HepG2 (cell line): ENCODE results near the gene DCDC2. TPM values are rescaled to one million over a fixed set of nuclear protein-coding genes. Genes with fewer than 3 reads are reported as not detected.

ENCODE experiments used
- ARNT2 ChIP-seq: sonication (generic); formaldehyde crosslinking; IDR thresholded peaks from 2 replicates; pipeline ENCODE4 v1.8.0; 2022; ENCODE audit warnings: mild to moderate bottlenecking, low read depth, missing genetic modification reagents, moderate library complexity
- ASH2L ChIP-seq: fragments of 300-600, 200-600 bp; sonication (generic); IDR thresholded peaks from 2 replicates; pipeline ENCODE4 v1.7.0; 2017; ENCODE audit warnings: low read depth, mild to moderate bottlenecking, moderate library complexity, mixed read lengths, low read length; ENCODE audit not compliant: insufficient read length
- CAMTA2 ChIP-seq: sonication (generic); formaldehyde crosslinking; IDR thresholded peaks from 2 replicates; pipeline ENCODE4 v1.4.0; 2020; ENCODE audit warnings: mild to moderate bottlenecking, missing genetic modification reagents, borderline replicate concordance
- CENPX ChIP-seq: sonication (generic); formaldehyde crosslinking; IDR thresholded peaks from 2 replicates; pipeline ENCODE4 v1.9.0; 2021; ENCODE audit warnings: mild to moderate bottlenecking, missing genetic modification reagents, moderate library complexity
- CERS6 ChIP-seq: sonication (generic); formaldehyde crosslinking; IDR thresholded peaks from 2 replicates; pipeline ENCODE4 v1.5.0; 2020; ENCODE audit warnings: missing genetic modification reagents
- FOXA3 ChIP-seq: IDR thresholded peaks from 2 replicates; pipeline ENCODE4 v1.6.1; 2016; ENCODE audit warnings: missing genetic modification reagents, missing compliant biosample characterization
- FOXM1 ChIP-seq: sonication (generic); formaldehyde crosslinking; IDR thresholded peaks from 2 replicates; pipeline ENCODE4 v1.5.0; 2020; ENCODE audit warnings: missing genetic modification reagents
- NCOA1 ChIP-seq: sonication (generic); formaldehyde crosslinking; IDR thresholded peaks from 2 replicates; pipeline ENCODE4 v1.9.0; 2021; ENCODE audit warnings: missing genetic modification reagents
- NR2F2 ChIP-seq: IDR thresholded peaks from 2 replicates; pipeline ENCODE4 v1.6.1; 2012; ENCODE audit warnings: low read depth, inconsistent platforms, borderline replicate concordance
- POLR2G ChIP-seq: fragments of 200-400 bp; formaldehyde crosslinking; IDR thresholded peaks from 2 replicates; pipeline ENCODE4 v1.6.1; 2018; ENCODE audit warnings: mild to moderate bottlenecking, low read depth, low read length, moderate library complexity
- REXO4 ChIP-seq: sonication (generic); formaldehyde crosslinking; IDR thresholded peaks from 2 replicates; pipeline ENCODE4 v1.8.0; 2022; ENCODE audit warnings: missing genetic modification reagents, mild to moderate bottlenecking, borderline replicate concordance
- SNAPC4 ChIP-seq: sonication (generic); formaldehyde crosslinking; IDR thresholded peaks from 2 replicates; pipeline ENCODE4 v1.4.0; 2020; ENCODE audit warnings: mild to moderate bottlenecking, missing genetic modification reagents
- ZNF354B ChIP-seq: sonication (generic); formaldehyde crosslinking; IDR thresholded peaks from 2 replicates; pipeline ENCODE4 v1.8.0; 2022; ENCODE audit warnings: mild to moderate bottlenecking, missing genetic modification reagents
- ZNF7 ChIP-seq: IDR thresholded peaks from 2 replicates; pipeline ENCODE4 v1.6.1; 2016; ENCODE audit warnings: missing biosample characterization, missing genetic modification reagents
- polyA plus RNA-seq, 8 experiments: library from polyadenylated mRNA; depleted of rRNA in 3 of 8; stranded (reverse) in 7 of 8; unstranded in 1 of 8; fragments of >200 nt; fragmentation: Illumina TruSeq in 4 of 8; extraction: Trizol in 4 of 8; gene quantifications; 2 replicates each; pipeline versions ENCODE4 v1.2.1 to v1.2.3, GENCODE V29; 2011 to 2016; ENCODE audit warnings: low read depth in 4 of 8, missing spikeins in 1 of 8, mixed read lengths in 1 of 8; ENCODE audit not compliant: insufficient read depth in 1 of 8
- total RNA-seq, 5 experiments: library from RNA; depleted of rRNA; stranded (reverse); fragments of >200 nt; fragmentation: Illumina TruSeq; extraction: Trizol; gene quantifications; 2 replicates each; pipeline ENCODE4 v1.2.3, GENCODE V29; 2016; ENCODE audit warnings: low read depth in 1 of 5
- TF ChIP-seq, protein P1 (sequence below): sonication (generic); formaldehyde crosslinking; IDR thresholded peaks from 2 replicates; pipeline ENCODE4 v1.4.0; 2020; ENCODE audit warnings: low read depth, mild to moderate bottlenecking, missing genetic modification reagents
- TF ChIP-seq, protein P2 (sequence below): sonication (generic); formaldehyde crosslinking; IDR thresholded peaks from 2 replicates; pipeline ENCODE4 v1.4.0; 2020; ENCODE audit warnings: missing genetic modification reagents
- TF ChIP-seq, protein P3 (sequence below): sonication (generic); formaldehyde crosslinking; IDR thresholded peaks from 2 replicates; pipeline ENCODE4 v1.4.0; 2020; ENCODE audit warnings: mild to moderate bottlenecking, missing genetic modification reagents

The DCDC2 gene
- total and polyA plus RNA-seq, 2 of the 13 experiments (the other 11 are each of a cell fraction or from before 2014, with no cell fraction given): 9.0 to 36.2 TPM

DNA sequence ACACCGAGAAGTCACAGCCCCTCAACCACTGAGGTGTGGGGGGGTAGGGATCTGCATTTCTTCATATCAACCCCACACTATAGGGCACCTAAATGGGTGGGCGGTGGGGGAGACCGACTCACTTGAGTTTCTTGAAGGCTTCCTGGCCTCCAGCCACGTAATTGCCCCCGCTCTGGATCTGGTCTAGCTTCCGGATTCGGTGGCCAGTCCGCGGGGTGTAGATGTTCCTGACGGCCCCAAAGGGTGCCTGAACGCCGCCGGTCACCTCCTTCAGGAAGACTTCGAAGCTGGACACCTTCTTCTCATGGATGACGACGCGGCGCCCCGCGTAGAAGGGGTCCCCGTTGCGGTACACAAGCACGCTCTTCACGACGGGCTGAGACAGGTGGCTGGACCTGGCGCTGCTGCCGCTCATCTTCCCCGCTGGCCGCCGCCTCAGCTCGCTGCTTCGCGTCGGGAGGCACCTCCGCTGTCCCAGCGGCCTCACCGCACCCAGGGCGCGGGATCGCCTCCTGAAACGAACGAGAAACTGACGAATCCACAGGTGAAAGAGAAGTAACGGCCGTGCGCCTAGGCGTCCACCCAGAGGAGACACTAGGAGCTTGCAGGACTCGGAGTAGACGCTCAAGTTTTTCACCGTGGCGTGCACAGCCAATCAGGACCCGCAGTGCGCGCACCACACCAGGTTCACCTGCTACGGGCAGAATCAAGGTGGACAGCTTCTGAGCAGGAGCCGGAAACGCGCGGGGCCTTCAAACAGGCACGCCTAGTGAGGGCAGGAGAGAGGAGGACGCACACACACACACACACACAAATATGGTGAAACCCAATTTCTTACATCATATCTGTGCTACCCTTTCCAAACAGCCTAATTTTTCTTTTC is at the start of gene DCDC2 (continued):
- TF ChIP-seq SNAPC4 (CRISPR knock-in tag) (no peak), ZNF7 (CRISPR knock-in tag) (no peak), NR2F2 (peak; percentile 30; the same call in 1 of the 2 replicates), ARNT2 (CRISPR knock-in tag) (peak; percentile 66), ZNF354B (CRISPR knock-in tag) (no peak), FOXA3 (peak; percentile 11; the same call in 1 of the 2 replicates), FOXM1 (CRISPR knock-in tag) (no peak), POLR2G (peak; percentile 71), CENPX (CRISPR knock-in tag) (no peak), REXO4 (CRISPR knock-in tag) (no peak), ASH2L (peak; percentile 97), CERS6 (CRISPR knock-in tag) (no peak), CAMTA2 (CRISPR knock-in tag) (no peak), NCOA1 (peak; percentile 92)
- TF ChIP-seq, protein P1, sequence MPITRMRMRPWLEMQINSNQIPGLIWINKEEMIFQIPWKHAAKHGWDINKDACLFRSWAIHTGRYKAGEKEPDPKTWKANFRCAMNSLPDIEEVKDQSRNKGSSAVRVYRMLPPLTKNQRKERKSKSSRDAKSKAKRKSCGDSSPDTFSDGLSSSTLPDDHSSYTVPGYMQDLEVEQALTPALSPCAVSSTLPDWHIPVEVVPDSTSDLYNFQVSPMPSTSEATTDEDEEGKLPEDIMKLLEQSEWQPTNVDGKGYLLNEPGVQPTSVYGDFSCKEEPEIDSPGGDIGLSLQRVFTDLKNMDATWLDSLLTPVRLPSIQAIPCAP (CRISPR knock-in tag): no peak
- TF ChIP-seq, protein P2, sequence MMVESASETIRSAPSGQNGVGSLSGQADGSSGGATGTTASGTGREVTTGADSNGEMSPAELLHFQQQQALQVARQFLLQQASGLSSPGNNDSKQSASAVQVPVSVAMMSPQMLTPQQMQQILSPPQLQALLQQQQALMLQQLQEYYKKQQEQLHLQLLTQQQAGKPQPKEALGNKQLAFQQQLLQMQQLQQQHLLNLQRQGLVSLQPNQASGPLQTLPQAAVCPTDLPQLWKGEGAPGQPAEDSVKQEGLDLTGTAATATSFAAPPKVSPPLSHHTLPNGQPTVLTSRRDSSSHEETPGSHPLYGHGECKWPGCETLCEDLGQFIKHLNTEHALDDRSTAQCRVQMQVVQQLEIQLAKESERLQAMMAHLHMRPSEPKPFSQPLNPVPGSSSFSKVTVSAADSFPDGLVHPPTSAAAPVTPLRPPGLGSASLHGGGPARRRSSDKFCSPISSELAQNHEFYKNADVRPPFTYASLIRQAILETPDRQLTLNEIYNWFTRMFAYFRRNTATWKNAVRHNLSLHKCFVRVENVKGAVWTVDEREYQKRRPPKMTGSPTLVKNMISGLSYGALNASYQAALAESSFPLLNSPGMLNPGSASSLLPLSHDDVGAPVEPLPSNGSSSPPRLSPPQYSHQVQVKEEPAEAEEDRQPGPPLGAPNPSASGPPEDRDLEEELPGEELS (CRISPR knock-in tag): peak; percentile 53; the same call in 1 of the 2 replicates
- TF ChIP-seq, protein P3, sequence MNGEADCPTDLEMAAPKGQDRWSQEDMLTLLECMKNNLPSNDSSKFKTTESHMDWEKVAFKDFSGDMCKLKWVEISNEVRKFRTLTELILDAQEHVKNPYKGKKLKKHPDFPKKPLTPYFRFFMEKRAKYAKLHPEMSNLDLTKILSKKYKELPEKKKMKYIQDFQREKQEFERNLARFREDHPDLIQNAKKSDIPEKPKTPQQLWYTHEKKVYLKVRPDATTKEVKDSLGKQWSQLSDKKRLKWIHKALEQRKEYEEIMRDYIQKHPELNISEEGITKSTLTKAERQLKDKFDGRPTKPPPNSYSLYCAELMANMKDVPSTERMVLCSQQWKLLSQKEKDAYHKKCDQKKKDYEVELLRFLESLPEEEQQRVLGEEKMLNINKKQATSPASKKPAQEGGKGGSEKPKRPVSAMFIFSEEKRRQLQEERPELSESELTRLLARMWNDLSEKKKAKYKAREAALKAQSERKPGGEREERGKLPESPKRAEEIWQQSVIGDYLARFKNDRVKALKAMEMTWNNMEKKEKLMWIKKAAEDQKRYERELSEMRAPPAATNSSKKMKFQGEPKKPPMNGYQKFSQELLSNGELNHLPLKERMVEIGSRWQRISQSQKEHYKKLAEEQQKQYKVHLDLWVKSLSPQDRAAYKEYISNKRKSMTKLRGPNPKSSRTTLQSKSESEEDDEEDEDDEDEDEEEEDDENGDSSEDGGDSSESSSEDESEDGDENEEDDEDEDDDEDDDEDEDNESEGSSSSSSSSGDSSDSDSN (CRISPR knock-in tag): peak; percentile 96
